Lower leg skin (tissue), 3 donors: ENCODE measurements around the gene CYP2A13.
"Not testable (repeated sequence)": the region's sequence is repeated elsewhere in the genome, so short reads cannot be mapped to it uniquely, and the experiment has no call there.

Source experiments
- POLR2A ChIP-seq, 2 donors: fragments of 450-650 bp; IDR thresholded peaks; one replicate each; pipeline ENCODE4 v1.6.1; 2016 to 2017; ENCODE audit warnings: antibody characterized with exemption in 2 of 2, mild to moderate bottlenecking in 1 of 2, moderate library complexity in 1 of 2
- TF ChIP-seq, protein P1 (sequence below), 3 donors: fragments of 450-650 bp; IDR thresholded peaks; one replicate each; pipeline ENCODE4 v1.5.1; 2016; ENCODE audit warnings: antibody characterized with exemption in 3 of 3, mild to moderate bottlenecking in 3 of 3, moderate library complexity in 2 of 3

- TF ChIP-seq, protein P1, sequence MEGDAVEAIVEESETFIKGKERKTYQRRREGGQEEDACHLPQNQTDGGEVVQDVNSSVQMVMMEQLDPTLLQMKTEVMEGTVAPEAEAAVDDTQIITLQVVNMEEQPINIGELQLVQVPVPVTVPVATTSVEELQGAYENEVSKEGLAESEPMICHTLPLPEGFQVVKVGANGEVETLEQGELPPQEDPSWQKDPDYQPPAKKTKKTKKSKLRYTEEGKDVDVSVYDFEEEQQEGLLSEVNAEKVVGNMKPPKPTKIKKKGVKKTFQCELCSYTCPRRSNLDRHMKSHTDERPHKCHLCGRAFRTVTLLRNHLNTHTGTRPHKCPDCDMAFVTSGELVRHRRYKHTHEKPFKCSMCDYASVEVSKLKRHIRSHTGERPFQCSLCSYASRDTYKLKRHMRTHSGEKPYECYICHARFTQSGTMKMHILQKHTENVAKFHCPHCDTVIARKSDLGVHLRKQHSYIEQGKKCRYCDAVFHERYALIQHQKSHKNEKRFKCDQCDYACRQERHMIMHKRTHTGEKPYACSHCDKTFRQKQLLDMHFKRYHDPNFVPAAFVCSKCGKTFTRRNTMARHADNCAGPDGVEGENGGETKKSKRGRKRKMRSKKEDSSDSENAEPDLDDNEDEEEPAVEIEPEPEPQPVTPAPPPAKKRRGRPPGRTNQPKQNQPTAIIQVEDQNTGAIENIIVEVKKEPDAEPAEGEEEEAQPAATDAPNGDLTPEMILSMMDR (IDR thresholded peaks at IDR 0.05) = not testable (repeated sequence)
- TF ChIP-seq POLR2A (IDR thresholded peaks at IDR 0.05) = not testable (repeated sequence)
Observed at GRCh38 chr19:41102210-41102609, 14.0 kb downstream of the CYP2A13 start.
